ENCODE data around the gene CCL5.
A peak's percentile ranks its signal among the peaks of the same experiment; 100 is the strongest.

The CCL5 gene

DNA sequence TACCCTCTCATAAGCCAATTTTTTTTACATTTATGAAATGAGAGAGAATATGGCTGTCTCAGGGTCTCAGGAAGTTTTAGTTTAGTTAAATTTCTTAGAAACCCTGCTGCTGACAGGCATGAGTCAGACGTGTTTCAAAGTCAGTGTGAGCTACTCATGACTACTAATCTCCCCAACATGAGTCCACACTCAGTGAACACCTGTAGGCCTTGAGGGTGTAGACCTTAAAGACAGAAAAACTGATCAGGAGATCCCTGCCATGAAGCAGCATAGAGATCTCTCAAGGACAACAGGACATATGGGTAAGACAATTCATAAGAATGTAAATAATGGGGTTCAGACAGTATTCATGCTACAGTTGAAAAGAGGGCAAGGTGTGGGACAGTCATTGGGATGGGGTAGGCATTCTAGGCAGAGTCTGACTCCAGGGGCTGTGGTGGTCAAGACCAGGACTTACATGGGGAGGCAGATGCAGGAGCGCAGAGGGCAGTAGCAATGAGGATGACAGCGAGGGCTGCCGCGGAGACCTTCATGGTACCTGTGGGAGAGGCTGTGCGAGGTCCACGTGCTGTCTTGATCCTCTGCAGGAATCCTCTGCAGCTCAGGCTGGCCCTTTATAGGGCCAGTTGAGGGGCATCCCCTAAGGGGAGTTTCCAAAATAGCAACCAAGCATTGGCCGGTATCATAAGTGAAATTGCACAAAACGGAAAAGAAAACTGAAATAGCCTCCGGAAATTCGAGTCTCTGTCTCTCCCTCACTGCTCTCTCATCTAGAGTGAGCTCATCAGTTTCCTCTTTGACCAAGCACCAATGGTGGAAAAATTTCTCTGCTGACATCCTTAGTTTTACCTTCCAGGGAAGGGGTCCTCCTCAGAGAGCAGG, at the start of gene CCL5:
Gene CCL5, minus strand, starts transcription at position 588 of the 882 bp plus-strand sequence.
- H3K4me1 Mint-ChIP-seq, result peaks cover 58% of the 10 kb centered on the region
- H3K36me3 Mint-ChIP-seq, result peaks cover 57% of the 10 kb centered on the region
- H3K27ac Mint-ChIP-seq, result peak within 1 kb of the TSS; percentile 98
- peak; percentile 92 for ATAC-seq
- peak within 1 kb of the TSS; percentile 85 for H3K4me3 Mint-ChIP-seq
- H3K9me3 Mint-ChIP-seq, result peaks cover 2% of the 10 kb centered on the region
- DNase-seq (ENCODE audit: low spot score in 2 of 2), result peak; percentile 65 to 96

DNA sequence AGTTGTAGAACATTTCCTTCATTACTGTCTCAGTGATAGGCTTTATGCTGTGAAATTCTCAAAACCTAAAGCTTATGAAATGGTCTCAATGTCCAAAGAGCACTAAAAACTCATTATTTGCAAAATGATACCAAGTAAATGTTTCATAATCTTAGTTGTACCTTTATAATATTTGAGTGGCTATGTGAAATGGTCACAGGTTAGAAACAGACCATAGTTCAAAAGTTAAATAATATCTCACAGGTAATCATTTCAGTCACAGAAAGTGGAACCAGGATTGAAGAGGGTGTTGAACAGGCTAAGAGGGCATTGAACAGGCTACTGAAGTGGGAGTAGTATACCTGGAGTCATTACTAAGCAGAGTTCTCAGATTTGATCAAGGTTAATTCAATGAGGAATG, 47.6 kb upstream of the CCL5 start:
- Mint-ChIP-seq H3K4me3 (no peak overlapping the region), H3K36me3 (peaks cover 8% of the 10 kb centered on the region), H3K27ac (no peak overlapping the region), H3K4me1 (peaks cover 11% of the 10 kb centered on the region), H3K9me3 (no peaks in the 10 kb centered on the region)
- DNase-seq (ENCODE audit: low spot score in 2 of 2) (no peak), ATAC-seq (no peak)

DNA sequence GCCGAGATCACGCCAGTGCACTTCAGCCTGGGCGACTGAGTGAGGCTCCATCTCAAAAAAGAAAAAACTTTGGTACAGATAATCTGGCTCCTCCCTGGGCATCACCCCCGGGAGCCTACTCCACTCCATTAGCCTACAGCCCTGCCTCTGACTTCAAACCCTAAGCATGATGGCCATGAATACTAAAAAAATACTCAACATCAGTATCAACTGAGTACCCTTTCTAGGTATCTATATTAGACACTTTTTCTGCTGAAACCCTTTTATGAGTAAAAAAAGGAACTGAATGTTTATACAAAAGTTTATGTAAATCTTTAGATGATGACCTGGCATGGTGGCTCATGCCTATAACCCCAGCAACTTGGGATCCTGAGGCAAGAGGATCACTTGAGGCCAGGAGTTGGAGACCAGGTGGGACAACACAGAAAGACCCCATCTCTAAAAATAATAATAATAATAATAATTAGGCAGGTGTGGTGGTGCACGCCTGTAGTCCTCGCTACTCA, 43.5 kb upstream of the CCL5 start:
- peak; percentile 84 for ATAC-seq
- Mint-ChIP-seq H3K27ac (no peak overlapping the region), H3K4me1 (peaks cover 18% of the 10 kb centered on the region)

DNA sequence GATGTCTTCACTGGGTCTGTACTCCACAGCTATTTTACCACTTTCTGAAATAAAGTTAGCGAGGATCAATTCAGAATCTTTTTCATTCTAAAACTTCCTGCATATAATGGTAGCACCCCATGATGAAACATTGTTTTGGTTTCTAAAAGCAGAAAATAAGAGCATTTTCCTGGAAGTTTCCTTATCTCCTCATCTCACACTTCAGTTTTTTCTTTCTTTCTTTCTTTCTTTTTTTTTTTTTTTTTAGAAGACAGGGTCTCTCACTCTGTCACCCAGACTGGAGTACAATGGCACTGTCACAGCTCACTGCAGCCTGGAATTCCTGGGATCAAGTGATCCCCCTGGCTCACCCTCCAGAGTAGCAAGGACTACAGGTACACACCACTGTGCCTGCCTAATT, 40.1 kb upstream of the CCL5 start:
- Mint-ChIP-seq H3K4me3 (peak overlapping the region; percentile 34), H3K4me1 (peaks cover 32% of the 10 kb centered on the region), H3K9me3 (no peaks in the 10 kb centered on the region), H3K36me3 (peaks cover 6% of the 10 kb centered on the region), H3K27ac (peak overlapping the region; percentile 80)
- ATAC-seq, result no peak
- no peak for DNase-seq (ENCODE audit: low spot score in 2 of 2)

More for the DNA sequence above, 43.5 kb upstream of the CCL5 start:
- Mint-ChIP-seq H3K36me3 (peaks cover 6% of the 10 kb centered on the region), H3K9me3 (no peaks in the 10 kb centered on the region), H3K4me3 (no peak overlapping the region)
- DNase-seq (ENCODE audit: low spot score in 2 of 2), result no peak

DNA sequence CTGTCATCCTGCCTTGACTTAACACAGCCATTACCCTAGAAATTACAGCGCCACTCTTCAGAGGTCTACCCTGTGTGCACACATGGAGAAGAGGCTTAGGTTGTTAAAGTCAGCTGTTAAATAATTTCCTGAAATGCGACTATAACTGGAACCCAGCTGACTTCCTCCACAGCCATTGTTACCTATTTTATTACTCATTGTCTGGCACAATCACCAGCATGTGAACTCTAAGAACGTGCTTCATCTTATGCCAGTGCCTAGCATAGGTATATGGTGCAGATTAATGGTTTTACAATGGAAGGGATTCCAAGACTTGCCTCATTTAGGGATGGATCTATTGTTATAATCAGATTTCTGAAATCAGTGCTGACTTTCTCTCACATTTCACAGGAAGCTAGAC, 38.5 kb upstream of the CCL5 start:
- ATAC-seq (peak; percentile 58), DNase-seq (ENCODE audit: low spot score in 2 of 2) (no peak)
- Mint-ChIP-seq H3K4me3 (no peak overlapping the region), H3K36me3 (peaks cover 6% of the 10 kb centered on the region), H3K4me1 (peaks cover 47% of the 10 kb centered on the region), H3K9me3 (no peaks in the 10 kb centered on the region), H3K27ac (peak overlapping the region; percentile 14)

DNA sequence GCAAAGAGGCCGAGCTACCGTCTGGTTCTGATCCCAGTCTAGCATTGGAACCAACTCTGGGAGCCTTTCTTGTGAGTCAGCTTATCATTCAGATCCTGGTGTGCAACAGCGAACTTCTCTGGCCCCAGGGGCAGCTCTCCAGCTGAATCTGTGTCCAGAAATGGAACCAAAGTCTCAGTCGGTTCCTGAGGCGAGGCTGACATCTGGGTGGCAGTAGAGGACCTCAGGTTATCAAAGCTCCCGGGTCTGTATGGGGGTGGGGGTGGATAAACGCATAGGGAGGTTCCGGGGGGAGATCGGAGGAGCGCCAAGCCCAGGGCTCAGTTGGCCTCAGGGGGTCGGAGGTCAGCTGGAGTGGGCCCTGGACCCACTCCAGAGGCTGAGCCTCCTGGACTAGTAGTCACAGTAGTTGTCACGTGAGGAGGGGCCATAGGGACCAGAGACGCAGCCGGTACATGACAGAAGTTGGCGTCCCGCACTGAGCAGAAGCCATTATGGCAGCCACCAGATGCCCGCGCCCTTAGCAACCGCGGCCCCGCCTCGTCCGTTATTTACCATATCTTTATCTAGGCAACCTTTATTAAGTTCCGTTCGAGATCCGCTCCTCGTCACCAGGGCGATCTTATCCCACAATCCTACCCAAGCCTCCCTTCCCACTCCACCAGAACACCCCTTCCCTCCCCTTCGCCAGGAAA, 37.5 kb upstream of the CCL5 start:
- no peak for DNase-seq (ENCODE audit: low spot score in 2 of 2)
- Mint-ChIP-seq H3K4me3 (no peak overlapping the region), H3K27ac (no peak overlapping the region), H3K36me3 (peaks cover 6% of the 10 kb centered on the region), H3K4me1 (peaks cover 57% of the 10 kb centered on the region), H3K9me3 (no peaks in the 10 kb centered on the region)
- ATAC-seq, result no peak

DNA sequence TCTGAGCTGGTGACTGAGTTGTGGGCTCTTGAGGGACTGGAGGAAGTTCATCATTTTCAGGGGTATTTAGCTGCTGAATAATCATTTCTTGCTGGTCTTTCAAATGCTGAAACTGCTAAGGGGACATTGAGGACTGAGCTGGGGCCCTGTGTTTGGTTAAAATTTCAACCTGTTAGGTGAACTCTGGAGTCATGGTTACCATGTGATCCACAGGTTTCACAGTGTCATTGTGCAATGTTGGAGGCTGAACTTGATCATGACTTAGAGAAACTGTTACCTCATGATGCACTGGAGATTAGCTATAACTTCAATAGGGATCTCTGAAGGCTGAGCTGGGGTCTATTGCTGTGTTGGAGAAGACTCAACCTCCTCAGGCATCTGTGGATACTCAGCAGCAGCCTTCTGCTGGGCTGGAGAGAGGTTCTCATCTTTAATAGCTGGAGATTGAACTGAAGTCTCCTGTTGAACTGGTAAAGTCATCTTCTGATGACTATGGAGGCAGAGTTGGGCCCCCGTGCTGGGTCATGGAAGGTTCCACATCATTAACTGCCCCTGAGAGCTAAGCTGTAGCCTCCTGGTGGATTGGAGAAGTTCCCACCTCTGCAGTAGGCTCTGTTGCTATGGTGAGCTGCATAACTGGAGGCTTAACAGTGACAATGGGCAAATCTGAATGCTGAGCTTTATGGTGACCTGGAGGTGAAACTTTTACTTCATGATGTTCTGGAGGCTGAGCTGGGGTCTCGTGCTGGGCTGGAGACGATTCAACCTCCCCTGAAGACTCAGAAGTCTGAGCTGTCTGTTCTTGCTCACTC, 35.2 kb upstream of the CCL5 start:
- H3K27ac Mint-ChIP-seq, result peak overlapping the region; percentile 64
- peaks cover 3% of the 10 kb centered on the region for H3K36me3 Mint-ChIP-seq
- no peaks in the 10 kb centered on the region for H3K9me3 Mint-ChIP-seq
- ATAC-seq (peak; percentile 53), DNase-seq (ENCODE audit: low spot score in 2 of 2) (no peak)
- H3K4me3 Mint-ChIP-seq, result no peak overlapping the region
- H3K4me1 Mint-ChIP-seq, result peaks cover 64% of the 10 kb centered on the region

DNA sequence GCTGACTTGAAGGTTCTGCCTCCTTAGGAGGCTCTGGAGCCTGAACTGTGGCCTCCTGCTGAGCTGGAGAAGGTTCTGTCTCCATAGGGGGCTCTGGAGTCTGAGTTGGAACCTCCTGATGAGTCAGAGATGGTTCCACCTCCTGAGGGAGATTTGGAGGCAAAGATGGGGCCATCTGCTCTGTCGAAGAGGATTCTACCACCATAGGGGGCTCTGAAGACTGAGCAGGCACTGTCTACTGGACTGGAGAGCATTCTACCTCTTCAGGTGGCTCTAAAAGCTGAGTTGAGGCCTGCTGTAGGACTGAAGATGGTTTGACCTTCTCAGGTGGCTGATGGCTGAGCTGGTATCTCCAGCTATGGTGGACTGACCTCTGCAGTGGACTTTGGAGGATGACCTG, 34.2 kb upstream of the CCL5 start:
- no peak overlapping the region for H3K4me3 Mint-ChIP-seq
- DNase-seq (ENCODE audit: low spot score in 2 of 2) (no peak), ATAC-seq (no peak)
- peak overlapping the region; percentile 64 for H3K27ac Mint-ChIP-seq
- H3K4me1 Mint-ChIP-seq, result peaks cover 64% of the 10 kb centered on the region
- no peaks in the 10 kb centered on the region for H3K9me3 Mint-ChIP-seq
- H3K36me3 Mint-ChIP-seq, result no peaks in the 10 kb centered on the region

DNA sequence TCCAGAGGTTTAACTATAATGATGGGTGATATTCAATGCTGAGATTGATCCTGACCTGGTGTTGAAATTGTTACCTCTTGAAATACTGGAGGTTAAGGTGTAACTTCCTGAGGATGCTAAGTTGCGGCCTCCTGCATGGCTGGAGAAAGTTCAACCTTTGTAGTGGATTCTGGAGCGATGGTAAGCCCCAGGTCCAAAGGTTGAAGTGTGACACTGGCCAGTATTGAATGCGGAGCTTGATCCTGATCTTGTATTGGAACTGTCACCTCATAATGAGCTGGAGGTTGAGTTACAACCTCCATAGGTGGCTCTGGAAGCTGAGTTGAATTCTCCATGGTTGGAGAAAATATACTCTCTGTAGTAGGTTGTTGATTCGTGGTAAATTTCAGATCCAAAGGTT, 33.4 kb upstream of the CCL5 start:
- Mint-ChIP-seq H3K4me1 (peaks cover 69% of the 10 kb centered on the region), H3K4me3 (no peak overlapping the region), H3K36me3 (no peaks in the 10 kb centered on the region), H3K9me3 (no peaks in the 10 kb centered on the region), H3K27ac (no peak overlapping the region)
- ATAC-seq, result no peak
- no peak for DNase-seq (ENCODE audit: low spot score in 2 of 2)

DNA sequence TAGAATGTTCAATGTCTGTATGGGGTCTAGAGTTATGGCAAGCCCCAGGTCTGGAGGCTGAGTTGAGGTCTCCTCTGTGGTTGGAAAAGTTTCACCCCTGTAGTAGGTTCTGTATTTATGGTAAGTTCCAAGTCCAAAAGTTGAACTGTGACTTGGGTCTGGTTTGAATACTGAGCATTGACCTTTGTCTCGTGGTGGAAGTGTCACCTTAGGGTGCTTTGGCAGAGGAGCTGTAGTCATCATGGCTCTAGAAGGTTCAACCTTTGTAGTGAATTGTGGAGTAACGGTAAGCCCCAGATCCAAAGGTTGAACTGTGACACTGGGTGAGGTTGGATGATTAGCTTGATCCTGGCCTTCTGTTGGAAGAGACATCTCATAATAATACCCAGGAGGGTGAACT, 32.8 kb upstream of the CCL5 start:
- DNase-seq (ENCODE audit: low spot score in 2 of 2) (no peak), ATAC-seq (peak; percentile 77)
- H3K36me3 Mint-ChIP-seq, result no peaks in the 10 kb centered on the region
- no peak overlapping the region for H3K4me3 Mint-ChIP-seq
- no peaks in the 10 kb centered on the region for H3K9me3 Mint-ChIP-seq
- H3K27ac Mint-ChIP-seq, result no peak overlapping the region
- H3K4me1 Mint-ChIP-seq, result peaks cover 70% of the 10 kb centered on the region

DNA sequence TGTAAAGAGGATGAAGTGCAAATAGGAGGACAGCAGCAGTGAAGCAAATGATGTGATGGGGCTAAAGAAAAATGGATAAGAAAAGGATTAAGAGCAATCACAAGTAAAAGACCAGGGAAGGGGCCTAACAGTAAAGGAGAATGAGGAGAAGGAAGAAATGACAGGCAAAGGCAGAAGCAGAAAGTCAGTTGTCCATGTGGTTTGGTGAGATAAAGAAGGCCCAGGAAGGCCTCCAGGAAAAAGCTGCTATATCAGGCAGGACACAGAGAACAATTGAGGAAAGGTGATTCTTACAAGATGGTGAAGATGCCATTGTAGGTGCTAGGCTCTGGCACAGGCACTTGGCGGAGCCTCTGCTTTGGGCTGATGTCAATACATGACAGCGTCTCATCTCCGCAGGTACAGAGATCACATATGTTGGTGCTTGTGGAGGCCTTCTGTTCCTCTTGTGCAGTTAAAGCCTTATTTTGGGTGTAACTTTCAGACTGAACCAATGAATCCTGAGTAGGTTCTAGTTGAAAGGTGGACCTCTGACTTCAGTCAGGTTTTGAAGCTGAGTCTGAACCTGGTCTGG, 32.3 kb upstream of the CCL5 start:
- H3K9me3 Mint-ChIP-seq, result no peaks in the 10 kb centered on the region
- H3K4me1 Mint-ChIP-seq, result peaks cover 73% of the 10 kb centered on the region
- DNase-seq (ENCODE audit: low spot score in 2 of 2) (no peak), ATAC-seq (no peak)
- no peak overlapping the region for H3K4me3 Mint-ChIP-seq
- no peaks in the 10 kb centered on the region for H3K36me3 Mint-ChIP-seq
- no peak overlapping the region for H3K27ac Mint-ChIP-seq

DNA sequence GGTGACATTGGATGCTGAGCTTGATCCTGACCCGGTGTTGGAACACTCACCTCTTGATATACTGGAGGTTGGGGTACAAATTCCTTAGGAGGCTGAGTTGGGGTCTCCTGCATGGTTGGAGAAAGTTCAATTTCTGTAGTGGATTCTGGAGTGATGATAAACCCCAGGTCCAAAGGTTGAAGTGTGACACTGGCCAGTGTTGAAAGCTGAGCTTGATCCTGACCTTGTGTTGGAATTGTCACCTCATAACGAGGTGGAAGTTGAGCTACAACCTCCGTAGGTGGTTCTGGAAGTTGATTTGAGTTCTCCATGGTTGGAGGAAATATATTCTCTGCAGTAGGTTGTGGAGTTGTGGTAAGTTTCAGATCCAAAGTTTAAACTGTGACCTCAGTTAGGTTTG, 29.2 kb upstream of the CCL5 start:
- H3K4me3 Mint-ChIP-seq, result no peak overlapping the region
- no peak for ATAC-seq
- H3K36me3 Mint-ChIP-seq, result no peaks in the 10 kb centered on the region
- H3K4me1 Mint-ChIP-seq, result peaks cover 56% of the 10 kb centered on the region
- DNase-seq (ENCODE audit: low spot score in 2 of 2), result no peak
- H3K27ac Mint-ChIP-seq, result no peak overlapping the region
- no peaks in the 10 kb centered on the region for H3K9me3 Mint-ChIP-seq

DNA sequence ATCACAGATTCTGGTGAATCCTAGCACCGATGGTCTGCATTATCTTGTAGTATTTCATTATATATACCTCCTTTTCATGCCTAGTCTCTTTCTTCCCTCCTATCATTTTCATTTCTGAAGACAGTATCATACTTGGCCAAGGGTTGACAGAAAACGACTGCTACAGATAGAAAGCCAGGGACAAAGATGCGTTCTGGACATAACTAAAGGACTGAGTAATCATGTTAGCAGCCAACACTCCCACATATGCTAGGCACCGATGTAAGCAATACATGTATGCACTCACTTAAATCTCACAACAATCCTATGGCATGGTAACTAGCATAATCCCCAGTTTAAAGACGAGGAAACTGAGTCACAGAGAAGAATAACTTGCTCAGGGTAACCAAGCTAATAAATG, 27.5 kb upstream of the CCL5 start:
- peaks cover 46% of the 10 kb centered on the region for H3K4me1 Mint-ChIP-seq
- no peak overlapping the region for H3K27ac Mint-ChIP-seq
- ATAC-seq, result no peak
- no peaks in the 10 kb centered on the region for H3K9me3 Mint-ChIP-seq
- no peak for DNase-seq (ENCODE audit: low spot score in 2 of 2)
- no peaks in the 10 kb centered on the region for H3K36me3 Mint-ChIP-seq
- H3K4me3 Mint-ChIP-seq, result no peak overlapping the region

DNA sequence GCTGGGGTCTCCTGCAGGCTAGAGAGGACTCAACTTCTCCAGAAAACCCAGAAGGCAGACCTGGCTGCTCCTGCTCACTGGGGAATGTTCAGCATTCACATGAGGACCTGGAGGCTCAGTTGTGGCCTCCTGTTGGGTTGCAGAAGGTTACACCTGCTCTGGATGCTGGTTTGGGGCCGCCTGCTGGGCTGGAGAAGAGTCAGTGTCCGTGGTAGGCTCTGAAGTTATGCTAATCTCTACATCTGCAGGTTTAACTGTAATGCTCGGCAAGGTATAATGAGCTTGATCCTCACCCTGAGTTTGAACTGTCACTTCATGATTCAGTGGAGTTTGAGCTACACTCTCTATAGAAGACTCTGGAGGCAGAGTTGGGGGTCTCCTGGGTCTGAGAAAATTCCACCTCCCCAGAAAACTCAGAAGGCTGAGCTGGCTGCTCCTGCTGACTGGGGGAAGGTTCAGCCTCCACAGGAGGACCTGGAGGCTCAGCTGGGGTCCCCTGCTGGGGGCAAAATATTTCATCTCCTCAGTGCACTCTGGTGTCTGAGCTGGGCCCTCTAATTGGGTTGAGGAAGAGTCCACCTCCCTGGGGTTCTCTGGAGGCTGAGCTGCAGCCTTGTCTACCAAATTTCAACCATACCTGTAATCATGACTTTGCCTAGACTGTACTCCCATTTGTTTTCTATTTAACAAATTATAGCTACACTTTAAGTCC, 26.9 kb upstream of the CCL5 start:
- Mint-ChIP-seq H3K4me3 (no peak overlapping the region), H3K27ac (no peak overlapping the region), H3K4me1 (peaks cover 44% of the 10 kb centered on the region), H3K9me3 (no peaks in the 10 kb centered on the region), H3K36me3 (no peaks in the 10 kb centered on the region)
- no peak for DNase-seq (ENCODE audit: low spot score in 2 of 2)
- ATAC-seq, result no peak

All from stimulated activated effector memory CD8-positive, alpha-beta T cell treated with anti-CD3 and anti-CD28 coated beads, Interleukin-12 subunit alpha, Interleukin-12 subunit beta, amount 100 ng/mL, for 72 hours (primary cell).